ENCODE measurements around the gene PRR20E.

DNA sequence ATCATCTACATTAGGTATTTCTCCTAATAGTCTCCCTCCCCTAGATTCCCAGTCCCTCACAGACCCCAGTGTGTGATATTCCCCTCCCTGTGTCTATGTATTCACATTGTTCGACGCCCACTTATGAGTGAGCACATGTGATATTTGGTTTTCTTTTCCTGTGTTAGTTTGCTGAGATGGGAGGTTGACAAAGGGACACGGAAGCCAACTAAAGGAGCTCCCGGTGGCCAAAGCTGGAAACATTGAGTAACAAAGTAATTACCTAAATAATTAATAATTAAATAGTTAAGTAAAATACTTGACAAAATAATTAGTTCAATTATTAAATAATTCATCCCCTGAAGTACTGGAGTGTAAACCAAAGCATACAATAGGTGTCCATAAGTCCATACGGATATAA lies 28.0 kb upstream of the PRR20E start:
- TF ChIP-seq ZNF792 (tag by site-specific recombination; IDR thresholded peaks at IDR 0.05) = no peak
- no peak for TF ChIP-seq MEIS1 (CRISPR knock-in tag; IDR thresholded peaks at IDR 0.05; ENCODE audit: borderline replicate concordance)
- TF ChIP-seq, protein P1, sequence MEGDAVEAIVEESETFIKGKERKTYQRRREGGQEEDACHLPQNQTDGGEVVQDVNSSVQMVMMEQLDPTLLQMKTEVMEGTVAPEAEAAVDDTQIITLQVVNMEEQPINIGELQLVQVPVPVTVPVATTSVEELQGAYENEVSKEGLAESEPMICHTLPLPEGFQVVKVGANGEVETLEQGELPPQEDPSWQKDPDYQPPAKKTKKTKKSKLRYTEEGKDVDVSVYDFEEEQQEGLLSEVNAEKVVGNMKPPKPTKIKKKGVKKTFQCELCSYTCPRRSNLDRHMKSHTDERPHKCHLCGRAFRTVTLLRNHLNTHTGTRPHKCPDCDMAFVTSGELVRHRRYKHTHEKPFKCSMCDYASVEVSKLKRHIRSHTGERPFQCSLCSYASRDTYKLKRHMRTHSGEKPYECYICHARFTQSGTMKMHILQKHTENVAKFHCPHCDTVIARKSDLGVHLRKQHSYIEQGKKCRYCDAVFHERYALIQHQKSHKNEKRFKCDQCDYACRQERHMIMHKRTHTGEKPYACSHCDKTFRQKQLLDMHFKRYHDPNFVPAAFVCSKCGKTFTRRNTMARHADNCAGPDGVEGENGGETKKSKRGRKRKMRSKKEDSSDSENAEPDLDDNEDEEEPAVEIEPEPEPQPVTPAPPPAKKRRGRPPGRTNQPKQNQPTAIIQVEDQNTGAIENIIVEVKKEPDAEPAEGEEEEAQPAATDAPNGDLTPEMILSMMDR (tag by site-specific recombination; IDR thresholded peaks at IDR 0.05) = no peak
- TF ChIP-seq, protein P2, sequence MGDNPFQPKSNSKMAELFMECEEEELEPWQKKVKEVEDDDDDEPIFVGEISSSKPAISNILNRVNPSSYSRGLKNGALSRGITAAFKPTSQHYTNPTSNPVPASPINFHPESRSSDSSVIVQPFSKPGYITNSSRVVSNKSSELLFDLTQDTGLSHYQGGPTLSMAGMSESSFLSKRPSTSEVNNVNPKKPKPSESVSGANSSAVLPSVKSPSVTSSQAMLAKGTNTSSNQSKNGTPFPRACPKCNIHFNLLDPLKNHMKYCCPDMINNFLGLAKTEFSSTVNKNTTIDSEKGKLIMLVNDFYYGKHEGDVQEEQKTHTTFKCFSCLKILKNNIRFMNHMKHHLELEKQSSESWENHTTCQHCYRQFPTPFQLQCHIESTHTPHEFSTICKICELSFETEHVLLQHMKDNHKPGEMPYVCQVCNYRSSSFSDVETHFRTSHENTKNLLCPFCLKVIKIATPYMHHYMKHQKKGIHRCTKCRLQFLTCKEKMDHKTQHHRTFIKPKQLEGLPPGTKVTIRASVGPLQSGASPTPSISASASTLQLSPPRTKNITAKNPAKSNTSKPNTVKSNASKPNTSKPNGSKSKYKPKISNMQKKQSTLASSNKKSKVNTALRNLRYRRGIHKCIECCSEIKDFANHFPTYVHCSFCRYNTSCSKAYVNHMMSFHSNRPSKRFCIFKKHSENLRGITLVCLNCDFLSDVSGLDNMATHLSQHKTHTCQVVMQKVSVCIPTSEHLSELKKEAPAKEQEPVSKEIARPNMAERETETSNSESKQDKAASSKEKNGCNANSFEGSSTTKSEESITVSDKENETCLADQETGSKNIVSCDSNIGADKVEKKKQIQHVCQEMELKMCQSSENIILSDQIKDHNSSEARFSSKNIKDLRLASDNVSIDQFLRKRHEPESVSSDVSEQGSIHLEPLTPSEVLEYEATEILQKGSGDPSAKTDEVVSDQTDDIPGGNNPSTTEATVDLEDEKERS (tag by site-specific recombination; IDR thresholded peaks at IDR 0.05) = no peak
- no peak for TF ChIP-seq ZNF600 (tag by site-specific recombination; IDR thresholded peaks at IDR 0.05)

Measured in HEK293 (cell line).